Keratinocyte (primary cell): ENCODE results near the gene HLF. TPM values are rescaled to one million over a fixed set of nuclear protein-coding genes. Genes with fewer than 3 reads are reported as not detected.

Source experiments
- DNase-seq: peaks from one replicate; pipeline ENCODE4 v3.0.0-alpha.2; 2011; ENCODE audit warnings: low read depth, missing footprints, low spot score
- FAIRE-seq: peaks from 2 replicates; lab custom pipeline; 2011; peaks lifted over from hg19 to GRCh38; lab: Jason Lieb, UNC
- H2AFZ ChIP-seq: 2 replicates; pipeline ENCODE4 v1.6.0; 2012; ENCODE audit warnings: low read length, control low read depth, inconsistent platforms; ENCODE audit not compliant: control insufficient read depth
- H3K27ac ChIP-seq: 2 replicates; pipeline ENCODE4 v1.5.1; 2011; ENCODE audit warnings: low read length; ENCODE audit not compliant: control insufficient read depth, insufficient read depth
- H3K27me3 ChIP-seq: 3 replicates; pipeline ENCODE4 v1.6.0; 2011; ENCODE audit warnings: low read length; ENCODE audit not compliant: control insufficient read depth, insufficient read depth; ENCODE audit errors: extremely low read depth
- H3K36me3 ChIP-seq, 2 experiments: 2 replicates in 1 of 2; 3 replicates in 1 of 2; pipeline ENCODE4 v1.5.1; 2011; ENCODE audit warnings: low read length in 2 of 2, mild to moderate bottlenecking in 1 of 2; ENCODE audit not compliant: control insufficient read depth in 2 of 2, insufficient read depth in 2 of 2; ENCODE audit errors: extremely low read depth in 1 of 2
- H3K4me1 ChIP-seq: 3 replicates; pipeline ENCODE4 v1.5.1; 2011; ENCODE audit warnings: low read length; ENCODE audit not compliant: control insufficient read depth, insufficient read depth; ENCODE audit errors: extremely low read depth
- H3K4me2 ChIP-seq: 3 replicates; pipeline ENCODE4 v1.6.0; 2011; ENCODE audit warnings: low read depth, low read length; ENCODE audit not compliant: control insufficient read depth, insufficient read depth; ENCODE audit errors: extremely low read depth
- H3K4me3 ChIP-seq, 3 experiments: fragments of 200-600 bp in 1 of 3; sonication (generic) in 1 of 3; 2 replicates in 2 of 3; 3 replicates in 1 of 3; pipeline ENCODE4 v1.5.1; 2011 to 2016; ENCODE audit warnings: low read length in 3 of 3, mild to moderate bottlenecking in 3 of 3, control low read depth in 2 of 3, inconsistent platforms in 1 of 3, low read depth in 1 of 3, mixed read lengths in 1 of 3, mixed run types in 1 of 3, moderate library complexity in 1 of 3; ENCODE audit not compliant: control insufficient read depth in 2 of 3, insufficient read depth in 2 of 3; ENCODE audit errors: extremely low read depth in 1 of 3
- H3K79me2 ChIP-seq: 2 replicates; pipeline ENCODE4 v1.6.0; 2012; ENCODE audit warnings: low read length; ENCODE audit not compliant: control insufficient read depth, insufficient read depth
- H3K9ac ChIP-seq: 3 replicates; pipeline ENCODE4 v1.6.0; 2011; ENCODE audit warnings: low read length; ENCODE audit not compliant: control insufficient read depth, insufficient read depth; ENCODE audit errors: extremely low read depth
- H3K9me1 ChIP-seq: 3 replicates; pipeline ENCODE4 v1.6.0; 2011; ENCODE audit warnings: low read length; ENCODE audit not compliant: control insufficient read depth, insufficient read depth; ENCODE audit errors: extremely low read depth
- H3K9me3 ChIP-seq: 2 replicates; pipeline ENCODE4 v1.5.1; 2012; ENCODE audit warnings: low read depth, low read length; ENCODE audit not compliant: control insufficient read depth
- H4K20me1 ChIP-seq: 3 replicates; pipeline ENCODE4 v1.6.0; 2011; ENCODE audit warnings: low read length; ENCODE audit not compliant: control insufficient read depth, insufficient read depth; ENCODE audit errors: extremely low read depth
- CTCF ChIP-seq, 3 experiments: IDR thresholded peaks in 1 of 3; conservative IDR thresholded peaks in 1 of 3; optimal IDR thresholded peaks in 1 of 3; 2 replicates in 2 of 3; 3 replicates in 1 of 3; pipeline versions ENCODE3 to v1.5.1; 2011; ENCODE audit warnings: low read length in 3 of 3, mild to moderate bottlenecking in 3 of 3, moderate library complexity in 2 of 3, control low read depth in 1 of 3, inconsistent platforms in 1 of 3; ENCODE audit not compliant: insufficient read depth in 2 of 3; ENCODE audit errors: extremely low read depth in 1 of 3
- EZH2 ChIP-seq: IDR thresholded peaks from one replicate; pipeline ENCODE4 v1.6.1; 2012; ENCODE audit warnings: inconsistent platforms, mild to moderate bottlenecking, low read length, moderate library complexity
- dilution Hi-C: fragments of 300-500 bp; cut with MboI; formaldehyde crosslinking; loops from one replicate; pipeline ENCODE4 v1.7.0; 2020; ENCODE audit warnings: low sequenced_read_pairs; ENCODE audit not compliant: extremely low pct_ligation_motif_present
- polyA plus RNA-seq, 5 experiments: library from polyadenylated mRNA; depleted of rRNA in 3 of 5; stranded (reverse) in 3 of 5; stranded (forward) in 1 of 5; unstranded in 1 of 5; fragments of >200 nt; gene quantifications; 1 replicate in 1 of 5; 2 replicates in 3 of 5; 3 replicates in 1 of 5; pipeline versions ENCODE4 v1.2.1 to v1.2.3, GENCODE V29; 2011 to 2012; ENCODE audit warnings: missing spikeins in 2 of 5, low read depth in 1 of 5, low replicate concordance in 1 of 5

Gene HLF
- polyA plus RNA-seq, 1 donor (not counting 4 experiments of a cell fraction or from before 2014, with no cell fraction given): 0.21 TPM

GRCh38 chr17:55298111-55298730 is 33.5 kb downstream of the HLF start:
- no peak overlapping the region for H3K4me2 ChIP-seq
- H3K4me3 ChIP-seq: no peak overlapping the region
- H3K9me3 ChIP-seq: no peaks in the 10 kb centered on the region
- TF ChIP-seq EZH2: no peak
- H3K4me1 ChIP-seq: no peaks in the 10 kb centered on the region
- no peaks in the 10 kb centered on the region for H3K9me1 ChIP-seq
- DNase-seq: no peak
- dilution Hi-C loops: no loop called here
- no peaks in the 10 kb centered on the region for H3K79me2 ChIP-seq
- no peaks in the 10 kb centered on the region for H3K27me3 ChIP-seq
- no peak overlapping the region for H3K27ac ChIP-seq
- H2AFZ ChIP-seq: no peak overlapping the region
- FAIRE-seq: no peak
- no peak overlapping the region for H3K9ac ChIP-seq
- H3K36me3 ChIP-seq: no peaks in the 10 kb centered on the region
- no peaks in the 10 kb centered on the region for H4K20me1 ChIP-seq

- no peak for DNase-seq
Measured at GRCh38 chr17:55299162-55299838, 34.5 kb downstream of the HLF start.

More at GRCh38 chr17:55299162-55299838, 34.5 kb downstream of the HLF start:
- no peak overlapping the region for H3K9ac ChIP-seq
- H2AFZ ChIP-seq: no peak overlapping the region
- no peak overlapping the region for H3K4me2 ChIP-seq
- no peaks in the 10 kb centered on the region for H3K4me1 ChIP-seq
- H3K36me3 ChIP-seq: no peaks in the 10 kb centered on the region
- no peaks in the 10 kb centered on the region for H4K20me1 ChIP-seq
- no peak for TF ChIP-seq CTCF (optimal IDR thresholded peaks at IDR 0.05 in 1 of 3, IDR thresholded peaks at IDR 0.05 in 1 of 3, conservative IDR thresholded peaks at IDR 0.05 in 1 of 3; ENCODE audit: extremely low read depth in 1 of 3, insufficient read depth in 2 of 3, low read length in 3 of 3)
- no peak for TF ChIP-seq EZH2
- no peak overlapping the region for H3K4me3 ChIP-seq
- H3K27me3 ChIP-seq: no peaks in the 10 kb centered on the region
- dilution Hi-C loops: no loop called here
- H3K79me2 ChIP-seq: no peaks in the 10 kb centered on the region
- no peak for FAIRE-seq
- no peaks in the 10 kb centered on the region for H3K9me1 ChIP-seq
- no peaks in the 10 kb centered on the region for H3K9me3 ChIP-seq
- H3K27ac ChIP-seq: no peak overlapping the region
